CD8-positive, alpha-beta memory T cell (primary cell): ENCODE data around the gene LARP4. TPM values are rescaled to one million over a fixed set of nuclear protein-coding genes. Genes with fewer than 3 reads are reported as not detected.

Experiments used
- CTCF ChIA-PET: fragments of 350-600 bp; sonication (Branson Sonifier 250); formaldehyde crosslinking; loops from one replicate; lab custom pipeline; 2021; ENCODE audit warnings: antibody characterized with exemption; lab: Charles Lee
- POLR2A ChIA-PET: fragments of 350-600 bp; sonication (Branson Sonifier 250); formaldehyde crosslinking; loops from one replicate; lab custom pipeline; 2021; ENCODE audit warnings: antibody characterized with exemption; lab: Charles Lee
- DNase-seq, 5 donors: peaks; one replicate each; pipeline versions ENCODE4 v3.0.0 to v3.0.0-alpha.2; 2020 to 2022; ENCODE audit warnings: mixed read lengths in 1 of 5
- H3K27ac ChIP-seq: one replicate; pipeline ENCODE4 v1.7.0; 2013; ENCODE audit warnings: low read depth, mild to moderate bottlenecking, low read length, moderate library complexity
- H3K27me3 ChIP-seq: 2 replicates; pipeline ENCODE4 v1.7.0; 2013; ENCODE audit warnings: low read length, mild to moderate bottlenecking; ENCODE audit not compliant: insufficient read depth, poor library complexity, severe bottlenecking
- H3K36me3 ChIP-seq: 2 replicates; pipeline ENCODE4 v1.7.0; 2013; ENCODE audit warnings: mild to moderate bottlenecking, low read length, moderate library complexity; ENCODE audit not compliant: insufficient read depth
- H3K4me1 ChIP-seq: 2 replicates; pipeline ENCODE4 v1.7.0; 2013; ENCODE audit warnings: mild to moderate bottlenecking, low read length, moderate library complexity; ENCODE audit not compliant: insufficient read depth
- H3K4me3 ChIP-seq: 2 replicates; pipeline ENCODE4 v1.7.0; 2013; ENCODE audit warnings: mild to moderate bottlenecking, low read length
- H3K9me3 ChIP-seq: 2 replicates; pipeline ENCODE4 v1.7.0; 2013; ENCODE audit warnings: mild to moderate bottlenecking, low read length
- H3K27ac Mint-ChIP-seq, 8 donors: one replicate each; pipeline ENCODE4 v1.8.0; 2020 to 2021; ENCODE audit warnings: mixed read lengths in 8 of 8, mild to moderate bottlenecking in 6 of 8, inconsistent platforms in 3 of 8, moderate library complexity in 3 of 8
- H3K27me3 Mint-ChIP-seq, 2 donors: one replicate each; pipeline ENCODE4 v1.8.0; 2020 to 2021; ENCODE audit warnings: mixed read lengths in 2 of 2, mild to moderate bottlenecking in 1 of 2, moderate library complexity in 1 of 2
- H3K36me3 Mint-ChIP-seq, 3 donors: one replicate each; pipeline ENCODE4 v1.8.0; 2020 to 2021; ENCODE audit warnings: mixed read lengths in 3 of 3, inconsistent platforms in 1 of 3, mild to moderate bottlenecking in 1 of 3
- H3K4me1 Mint-ChIP-seq, 3 donors: one replicate each; pipeline ENCODE4 v1.8.0; 2020 to 2021; ENCODE audit warnings: mixed read lengths in 3 of 3, inconsistent platforms in 1 of 3, mild to moderate bottlenecking in 1 of 3
- H3K4me3 Mint-ChIP-seq, 7 donors: one replicate each; pipeline ENCODE4 v1.8.0; 2020 to 2021; ENCODE audit warnings: mixed read lengths in 7 of 7, mild to moderate bottlenecking in 6 of 7, moderate library complexity in 4 of 7, inconsistent platforms in 2 of 7
- H3K9me3 Mint-ChIP-seq, 5 donors: one replicate each; pipeline ENCODE4 v1.8.0; 2020 to 2022; ENCODE audit warnings: mixed read lengths in 5 of 5, mild to moderate bottlenecking in 3 of 5, moderate library complexity in 2 of 5, inconsistent platforms in 1 of 5
- polyA plus RNA-seq: library from polyadenylated mRNA; unstranded; fragments of 300-500 nt; fragmentation: Illumina TruSeq; gene quantifications from one replicate; pipeline ENCODE4 v1.2.3, GENCODE V29; 2021
- total RNA-seq, 2 experiments: library from RNA; stranded (reverse); gene quantifications; one replicate each; pipeline ENCODE4 v1.2.3, GENCODE V29; 2021

Gene LARP4
- total and polyA plus RNA-seq, 3 experiments from 2014 or later: 19.5 to 121 (median 110) TPM

DNA sequence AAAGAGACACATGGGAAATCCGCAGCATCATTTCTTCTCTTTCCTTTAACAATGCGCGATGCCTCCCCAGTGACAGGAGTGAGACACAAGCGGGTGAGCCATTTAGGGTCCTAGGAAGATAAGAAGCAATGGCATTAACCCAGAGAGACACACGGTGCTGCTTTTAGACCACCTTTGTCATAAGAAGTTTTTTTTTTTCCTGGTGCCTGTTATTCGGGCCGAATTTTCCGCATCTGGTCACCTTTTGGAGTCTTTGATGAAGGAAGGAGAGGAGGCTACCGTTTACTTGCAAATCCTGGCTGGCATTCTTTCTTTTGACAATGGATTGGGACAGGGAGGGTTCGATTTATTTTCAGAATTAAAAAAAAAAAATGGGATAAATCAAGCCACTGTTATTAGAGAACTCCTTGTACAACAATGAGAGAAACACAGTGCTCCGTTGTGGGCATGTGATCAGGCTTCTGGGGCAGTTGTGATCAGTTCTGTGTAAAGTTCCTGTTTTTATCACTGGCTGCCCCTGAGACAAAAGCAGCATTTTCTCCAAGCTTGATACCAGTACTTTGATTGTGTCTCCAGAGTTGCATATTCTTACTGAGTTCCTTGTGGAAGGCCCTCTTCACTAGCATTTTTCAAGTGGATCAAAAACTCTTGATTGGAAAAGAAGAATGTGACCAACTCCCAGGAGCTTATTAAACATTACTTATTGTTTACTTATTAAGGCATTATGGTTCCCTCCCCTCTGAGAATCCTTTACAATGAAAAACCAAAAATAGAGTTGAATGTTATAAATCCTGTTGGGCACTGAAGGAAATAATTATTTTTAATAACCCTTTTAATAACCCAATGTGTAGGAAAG lies 105.2 kb downstream of the LARP4 start:
- Mint-ChIP-seq H3K27me3 (peaks cover 0 to 1% of the 10 kb centered on the region in 2 donors), H3K27ac (peak overlapping the region; percentile 77 to 94 (median 89)), H3K4me1 (peaks cover 45 to 56% (median 52%) of the 10 kb centered on the region in 3 donors), H3K4me3 (peak overlapping the region; percentile 91 to 95 (median 93)), H3K9me3 (peaks cover 0 to 1% (median 0%) of the 10 kb centered on the region in 5 donors), H3K36me3 (peaks cover 0 to 5% (median 5%) of the 10 kb centered on the region in 3 donors)
- Histone ChIP-seq H3K9me3 (no peaks in the 10 kb centered on the region), H3K4me1 (peaks cover 55% of the 10 kb centered on the region), H3K27me3 (no peaks in the 10 kb centered on the region), H3K27ac (peak overlapping the region; percentile 74), H3K36me3 (no peaks in the 10 kb centered on the region), H3K4me3 (peak overlapping the region; percentile 90)
- ChIA-PET POLR2A (interaction anchor here (1.0 to 2.2 kb wide), 4 partner anchors 15 to 258 kb away, joined by 4 to 9 read pairs (median 8); partner anchors contain the start of gene ATF1), CTCF (interaction anchor here (0.7 to 3.7 kb wide), 16 partner anchors 9 to 259 kb away, joined by 3 to 32 read pairs (median 5); no protein-coding TSS in a partner anchor)
- no peak for DNase-seq

DNA sequence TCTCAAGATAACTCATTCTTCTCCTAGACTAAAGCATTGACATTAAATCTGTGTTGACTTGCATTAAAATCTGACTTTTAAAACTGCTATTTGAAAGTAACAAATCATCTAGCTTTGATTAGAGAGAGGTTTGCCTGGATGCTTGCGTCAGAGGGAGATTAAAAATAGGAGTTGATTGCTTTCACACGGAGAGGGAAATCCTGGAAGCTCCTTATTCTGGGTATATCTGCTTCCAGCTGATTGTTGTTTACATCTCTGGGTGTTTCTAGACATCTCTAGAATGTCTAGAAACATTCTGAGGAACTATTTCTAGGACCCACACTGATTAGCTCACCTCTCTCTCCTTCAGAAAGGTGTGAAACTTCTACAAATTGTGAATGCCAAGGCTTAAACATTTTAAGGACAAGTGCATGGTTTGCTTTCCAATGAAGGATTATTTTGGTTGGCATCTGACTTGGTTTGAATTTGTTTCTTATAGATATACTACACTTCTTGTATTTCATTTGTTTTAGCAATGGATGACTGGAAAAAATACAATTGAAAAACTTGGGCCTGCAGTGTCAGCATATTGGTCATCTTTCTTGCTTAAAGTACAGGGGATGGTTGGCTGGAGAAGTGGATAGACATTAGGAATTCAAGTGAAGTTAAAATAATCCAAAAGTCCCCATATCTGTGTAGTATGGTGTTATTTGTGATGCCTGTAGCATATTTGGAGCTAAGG lies 106.2 kb downstream of the LARP4 start:
- H3K27ac Mint-ChIP-seq: peak overlapping the region in 6 of 8 donors; percentile 13 to 81 (median 26)
- CTCF ChIA-PET: no interaction called here
- H3K27me3 Mint-ChIP-seq: peaks cover 0 to 1% of the 10 kb centered on the region in 2 donors
- H3K36me3 ChIP-seq: no peaks in the 10 kb centered on the region
- no peaks in the 10 kb centered on the region for H3K9me3 ChIP-seq
- peaks cover 55% of the 10 kb centered on the region for H3K4me1 ChIP-seq
- H3K4me3 Mint-ChIP-seq: peak overlapping the region in 6 of 7 donors; percentile 91 to 95 (median 94)
- no peaks in the 10 kb centered on the region for H3K27me3 ChIP-seq
- peaks cover 0 to 5% (median 5%) of the 10 kb centered on the region in 3 donors for H3K36me3 Mint-ChIP-seq
- POLR2A ChIA-PET: no interaction called here
- H3K4me3 ChIP-seq: peak overlapping the region; percentile 5
- DNase-seq: no peak
- peaks cover 45 to 56% (median 52%) of the 10 kb centered on the region in 3 donors for H3K4me1 Mint-ChIP-seq
- no peaks in the 10 kb centered on the region for H3K9me3 Mint-ChIP-seq
- no peak overlapping the region for H3K27ac ChIP-seq

DNA sequence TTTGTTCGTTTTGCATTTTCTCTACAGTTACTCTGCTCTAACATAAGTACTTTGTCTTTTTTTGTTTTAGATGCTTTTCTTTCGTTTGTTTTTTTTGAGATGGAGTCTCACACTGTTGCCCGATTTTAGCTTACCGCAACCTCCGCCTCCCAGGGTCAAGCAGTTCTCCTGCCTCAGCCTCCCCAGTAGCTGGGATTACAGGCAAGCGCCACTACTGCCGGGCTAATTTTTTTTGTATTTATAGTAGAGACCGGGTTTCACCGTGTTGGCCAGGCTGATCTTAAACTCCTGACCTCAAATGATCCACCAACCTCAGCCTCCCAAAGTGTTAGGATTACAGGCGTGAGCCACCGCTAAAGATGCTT lies 106.8 kb downstream of the LARP4 start:
- Histone ChIP-seq H3K4me3 (peak overlapping the region; percentile 17), H3K9me3 (no peaks in the 10 kb centered on the region), H3K27ac (no peak overlapping the region), H3K36me3 (no peaks in the 10 kb centered on the region), H3K4me1 (peaks cover 56% of the 10 kb centered on the region), H3K27me3 (no peaks in the 10 kb centered on the region)
- H3K9me3 Mint-ChIP-seq: no peaks in the 10 kb centered on the region
- POLR2A ChIA-PET: no interaction called here
- peaks cover 0 to 5% (median 5%) of the 10 kb centered on the region in 3 donors for H3K36me3 Mint-ChIP-seq
- H3K4me1 Mint-ChIP-seq: peaks cover 45 to 58% (median 52%) of the 10 kb centered on the region in 3 donors
- peak overlapping the region in 4 of 8 donors; percentile 42 to 81 (median 46) for H3K27ac Mint-ChIP-seq
- peaks cover 0 to 1% of the 10 kb centered on the region in 2 donors for H3K27me3 Mint-ChIP-seq
- DNase-seq: no peak
- CTCF ChIA-PET: interaction anchor here (0.7 to 1.0 kb wide), 2 partner anchors 84 to 100 kb away, joined by 3 read pairs; no protein-coding TSS in a partner anchor
- peak overlapping the region in 6 of 7 donors; percentile 3 to 95 (median 92) for H3K4me3 Mint-ChIP-seq

DNA sequence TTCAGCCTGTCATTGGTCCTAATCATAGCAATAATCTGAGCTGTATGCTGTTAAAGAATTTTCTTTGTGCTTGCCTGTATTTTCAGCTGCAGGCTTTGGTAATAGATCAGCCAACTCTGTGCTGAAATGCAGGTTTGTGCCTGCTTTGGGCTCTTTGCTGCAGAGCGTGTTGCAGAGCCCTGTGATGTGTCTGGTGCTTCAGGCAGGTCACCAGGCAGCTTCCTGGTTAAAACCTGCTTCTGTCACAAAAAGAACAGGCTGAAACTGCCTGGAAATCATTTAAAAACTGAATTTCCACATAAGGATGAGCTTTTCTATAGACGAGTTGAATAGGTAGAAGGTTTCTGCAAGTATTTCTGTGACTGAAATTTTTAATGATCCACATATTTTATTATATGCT lies 107.2 kb downstream of the LARP4 start:
- ChIA-PET CTCF (interaction anchor here (0.6 to 1.5 kb wide), 5 partner anchors 10 to 538 kb away, joined by 3 to 6 read pairs (median 3); no protein-coding TSS in a partner anchor), POLR2A (no interaction called here)
- H3K27me3 Mint-ChIP-seq: peaks cover 0 to 1% of the 10 kb centered on the region in 2 donors
- no peaks in the 10 kb centered on the region for H3K36me3 ChIP-seq
- H3K9me3 Mint-ChIP-seq: no peaks in the 10 kb centered on the region
- H3K27ac ChIP-seq: no peak overlapping the region
- peak overlapping the region; percentile 37 to 94 (median 54) for H3K4me3 Mint-ChIP-seq
- DNase-seq: peak in 1 of 5 donors; percentile 35
- peaks cover 60% of the 10 kb centered on the region for H3K4me1 ChIP-seq
- no peaks in the 10 kb centered on the region for H3K9me3 ChIP-seq
- H3K27ac Mint-ChIP-seq: peak overlapping the region in 5 of 8 donors; percentile 17 to 79 (median 42)
- peak overlapping the region; percentile 17 for H3K4me3 ChIP-seq
- H3K36me3 Mint-ChIP-seq: peaks cover 0 to 5% (median 5%) of the 10 kb centered on the region in 3 donors
- H3K4me1 Mint-ChIP-seq: peaks cover 45 to 62% (median 54%) of the 10 kb centered on the region in 3 donors
- H3K27me3 ChIP-seq: no peaks in the 10 kb centered on the region

DNA sequence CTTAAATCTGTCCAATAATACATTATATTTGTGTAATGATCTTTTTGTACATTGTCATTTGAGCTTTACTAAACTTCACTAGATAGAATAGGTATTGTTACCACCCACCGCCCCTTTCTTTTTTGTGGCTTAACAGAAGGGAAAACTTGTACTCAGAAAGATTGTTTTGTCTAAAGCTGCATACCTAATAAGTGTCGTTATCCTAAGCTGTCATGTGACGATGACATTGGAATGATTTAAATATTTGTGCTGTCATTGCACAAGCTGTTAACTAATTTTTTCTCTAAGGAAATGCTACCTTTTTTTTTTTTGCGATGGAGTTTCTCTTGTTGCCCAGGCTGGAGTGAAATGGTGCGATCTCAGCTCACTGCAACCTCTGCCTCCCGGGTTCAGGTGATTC lies 107.7 kb downstream of the LARP4 start:
- Histone ChIP-seq H3K27ac (no peak overlapping the region), H3K4me3 (peak overlapping the region; percentile 10), H3K27me3 (no peaks in the 10 kb centered on the region), H3K9me3 (no peaks in the 10 kb centered on the region), H3K4me1 (peaks cover 65% of the 10 kb centered on the region), H3K36me3 (no peaks in the 10 kb centered on the region)
- Mint-ChIP-seq H3K9me3 (no peaks in the 10 kb centered on the region), H3K4me3 (peak overlapping the region in 3 of 7 donors; percentile 37 to 94 (median 69)), H3K27ac (peak overlapping the region in 4 of 8 donors; percentile 4 to 75 (median 37)), H3K27me3 (peaks cover 0 to 1% of the 10 kb centered on the region in 2 donors), H3K4me1 (peaks cover 45 to 67% (median 58%) of the 10 kb centered on the region in 3 donors), H3K36me3 (peaks cover 0 to 5% (median 5%) of the 10 kb centered on the region in 3 donors)
- POLR2A ChIA-PET: no interaction called here
- DNase-seq: no peak
- CTCF ChIA-PET: interaction anchor here (0.6 to 1.8 kb wide), 6 partner anchors 11 to 538 kb away, joined by 3 to 6 read pairs (median 3); no protein-coding TSS in a partner anchor

DNA sequence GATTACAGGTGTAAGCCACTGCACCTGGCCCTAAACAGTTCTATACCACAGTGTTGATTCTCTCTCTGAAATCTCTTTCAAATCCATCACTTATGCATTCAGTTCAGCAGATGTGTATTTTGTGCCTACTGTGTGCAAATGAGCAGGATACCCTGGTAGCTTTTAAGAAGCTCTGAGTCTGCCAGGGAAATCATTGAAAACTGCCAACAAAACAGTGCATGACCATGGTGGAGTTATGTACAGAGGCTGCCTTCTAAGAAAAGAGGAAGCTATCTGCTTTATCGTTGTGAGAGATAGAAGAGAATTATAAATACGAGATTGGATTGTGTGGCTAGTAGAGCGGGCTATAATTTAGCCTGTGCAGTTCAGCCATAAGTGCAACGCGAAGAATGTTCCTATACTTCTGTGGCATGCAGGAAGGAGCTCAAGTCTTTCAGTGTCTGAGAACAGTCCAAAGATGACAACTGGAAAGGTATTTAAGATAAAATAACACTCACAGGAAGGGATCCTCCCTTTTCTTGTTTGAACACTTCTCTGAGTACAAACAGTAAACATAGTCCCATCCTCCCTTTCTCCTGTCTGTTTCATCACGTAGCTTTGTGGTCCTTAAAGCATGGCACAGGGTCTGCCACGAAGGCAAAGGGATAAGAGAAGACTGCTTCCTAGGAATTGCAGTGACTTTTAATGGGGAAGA lies 108.4 kb downstream of the LARP4 start:
- peaks cover 72% of the 10 kb centered on the region for H3K4me1 ChIP-seq
- H3K4me3 ChIP-seq: peak overlapping the region; percentile 20
- H3K27me3 Mint-ChIP-seq: peaks cover 0 to 1% of the 10 kb centered on the region in 2 donors
- no peak overlapping the region for H3K27ac ChIP-seq
- H3K4me1 Mint-ChIP-seq: peaks cover 45 to 73% (median 66%) of the 10 kb centered on the region in 3 donors
- DNase-seq: no peak
- H3K36me3 Mint-ChIP-seq: peaks cover 0 to 5% (median 5%) of the 10 kb centered on the region in 3 donors
- ChIA-PET POLR2A (no interaction called here), CTCF (interaction anchor here (1.3 to 1.8 kb wide), 4 partner anchors 11 to 129 kb away, joined by 3 to 6 read pairs (median 4); no protein-coding TSS in a partner anchor)
- no peaks in the 10 kb centered on the region for H3K9me3 Mint-ChIP-seq
- H3K9me3 ChIP-seq: no peaks in the 10 kb centered on the region
- peak overlapping the region in 3 of 7 donors; percentile 24 to 94 (median 40) for H3K4me3 Mint-ChIP-seq
- H3K27me3 ChIP-seq: no peaks in the 10 kb centered on the region
- H3K27ac Mint-ChIP-seq: peak overlapping the region in 6 of 8 donors; percentile 11 to 75 (median 50)
- no peaks in the 10 kb centered on the region for H3K36me3 ChIP-seq
